GM18520 (cell line): Measurements from ENCODE around the gene ACOT9.
"Not testable (repeated sequence)": the region's sequence is repeated elsewhere in the genome, so short reads cannot be mapped to it uniquely, and the experiment has no call there.

Source experiments
- ATAC-seq: cut with Tn5 transposase; IDR thresholded peaks from one replicate; pipeline ENCODE4 v1.9.1; 2021; ENCODE audit not compliant: unreplicated experiment

The ACOT9 gene

GRCh38 chrX:23766650-23767551 lies 23.8 kb upstream of the ACOT9 start:
- no peak for ATAC-seq

GRCh38 chrX:23765868-23766267 lies 22.8 kb upstream of the ACOT9 start:
- ATAC-seq, result no peak

- no peak for ATAC-seq
These were observed 22.4 kb upstream of the ACOT9 start for GRCh38 chrX:23765449-23765848.

- no peak for ATAC-seq
These were observed 21.3 kb upstream of the ACOT9 start for GRCh38 chrX:23764188-23764984.

DNA sequence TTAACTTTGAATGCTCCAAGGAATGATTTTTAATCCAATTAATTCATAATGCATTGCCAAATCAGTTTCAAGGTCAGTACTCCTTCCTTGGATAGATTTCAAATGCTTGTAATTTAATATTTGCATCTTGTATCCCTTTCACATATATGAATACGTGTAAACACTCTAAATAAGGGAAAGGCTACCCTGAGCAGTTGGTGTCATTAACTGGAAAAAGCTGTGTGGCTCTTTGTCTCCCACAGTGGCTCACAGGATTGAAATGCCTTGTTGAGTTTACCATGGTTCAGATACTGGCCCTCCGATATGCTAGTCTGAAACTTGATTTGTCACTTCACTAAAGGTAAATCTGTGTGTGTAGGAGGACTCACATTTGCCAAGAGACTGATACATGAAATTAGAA lies 16.7 kb upstream of the ACOT9 start:
- no peak for ATAC-seq

DNA sequence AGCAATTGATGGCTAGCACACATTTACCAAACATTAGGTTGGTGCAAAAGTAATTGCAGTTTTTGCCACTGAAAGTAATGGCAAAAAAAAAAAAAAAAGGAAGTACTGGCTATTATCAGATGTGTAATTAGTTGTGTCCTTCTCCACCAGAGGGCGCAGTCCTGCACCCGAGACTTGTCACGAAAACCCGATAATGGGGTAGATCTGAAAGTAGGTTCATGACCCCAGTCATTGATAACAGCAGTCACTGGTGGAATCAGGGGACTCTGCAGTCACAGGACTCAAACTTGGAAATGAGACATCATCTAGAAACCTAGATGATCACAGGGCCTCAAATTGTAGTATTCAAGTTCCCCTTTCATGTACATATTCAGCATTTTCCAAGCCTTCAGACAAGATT lies 13.1 kb upstream of the ACOT9 start:
- peak; percentile 86 for ATAC-seq

DNA sequence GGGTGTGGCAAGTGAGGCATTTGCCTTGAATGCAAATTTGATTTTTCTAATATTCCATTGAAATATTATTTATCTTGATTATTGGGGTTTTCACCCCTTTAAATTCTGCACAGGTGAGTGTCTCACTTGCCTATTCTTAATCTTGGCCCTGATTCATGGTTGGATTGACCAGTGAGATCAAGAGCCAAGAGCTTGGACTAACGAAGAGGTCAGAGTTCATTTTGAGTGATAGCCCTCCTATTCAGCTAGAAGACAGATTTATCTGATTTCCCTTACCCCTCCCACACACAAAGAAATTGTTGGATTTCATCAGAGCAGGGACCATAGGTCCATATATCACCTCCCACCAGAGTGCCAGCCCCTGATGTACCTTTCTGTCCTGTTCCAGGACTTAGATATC lies 11.6 kb upstream of the ACOT9 start:
- ATAC-seq, result no peak

DNA sequence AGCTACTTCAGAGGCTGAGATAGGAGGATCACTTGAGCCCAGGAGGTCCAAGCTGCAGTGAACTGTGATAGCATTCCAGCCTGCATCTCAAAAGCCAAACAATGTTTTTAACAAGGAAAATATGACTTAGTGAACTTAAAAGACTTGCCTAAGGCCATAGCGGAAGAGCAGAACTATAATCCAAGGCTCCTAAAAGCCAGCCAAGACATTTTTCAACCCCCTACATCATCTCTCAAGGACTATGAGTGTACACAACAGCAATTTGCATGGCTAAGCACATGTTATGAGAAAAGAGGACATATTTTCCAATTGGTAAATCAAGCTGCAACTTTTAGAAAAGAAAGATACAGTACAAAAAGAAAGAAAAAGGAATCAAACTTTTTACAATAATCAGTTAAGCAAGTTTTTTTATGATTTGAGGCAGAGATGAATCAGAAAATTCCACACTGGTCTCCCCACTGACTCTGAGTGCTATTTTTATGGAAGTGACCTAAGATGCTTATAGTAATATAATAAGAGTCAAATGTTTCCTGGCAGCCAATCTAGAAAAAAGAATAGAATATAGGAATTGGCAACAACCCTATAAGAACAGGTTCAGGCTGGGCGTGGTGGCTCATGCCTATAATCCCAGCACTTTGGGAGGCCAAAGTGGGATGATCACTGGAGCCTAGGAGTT lies 9.8 kb upstream of the ACOT9 start:
- ATAC-seq, result no peak

- no peak for ATAC-seq
These were observed 6.5 kb upstream of the ACOT9 start for GRCh38 chrX:23749576-23749975.

- no peak for ATAC-seq
These were observed 6.1 kb upstream of the ACOT9 start for GRCh38 chrX:23749129-23749528.

GRCh38 chrX:23745786-23746185 lies 2.7 kb upstream of the ACOT9 start:
- ATAC-seq, result no peak

GRCh38 chrX:23743623-23743971 lies 521 bp upstream of the ACOT9 start:
- not testable (repeated sequence) for ATAC-seq

- no peak for ATAC-seq
These were observed 841 bp downstream of the ACOT9 start for GRCh38 chrX:23742174-23742696.

DNA sequence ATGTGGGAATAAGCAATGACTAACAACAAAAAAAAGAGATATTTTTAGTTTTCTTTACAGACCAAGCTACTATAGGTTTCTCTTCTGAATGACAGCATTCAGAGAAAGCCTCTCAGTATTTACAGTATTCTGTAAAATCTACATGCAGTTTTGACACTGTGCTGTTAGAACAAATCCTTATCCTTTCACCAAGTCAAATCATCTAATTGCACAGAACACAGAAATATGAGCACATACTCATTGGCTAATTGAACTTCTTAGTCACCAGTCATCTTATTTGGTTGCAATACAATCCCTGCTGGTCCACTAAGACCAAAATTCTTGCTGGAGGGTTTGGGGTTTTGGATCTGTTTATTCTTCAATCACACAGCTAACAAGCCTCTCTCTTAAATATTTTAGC lies 5.7 kb downstream of the ACOT9 start:
- ATAC-seq, result no peak

GRCh38 chrX:23736030-23736429 lies 7.0 kb downstream of the ACOT9 start:
- ATAC-seq, result no peak

- ATAC-seq, result peak; percentile 93
These were observed 10.4 kb downstream of the ACOT9 start for GRCh38 chrX:23732704-23733103.

GRCh38 chrX:23731951-23732350 lies 11.1 kb downstream of the ACOT9 start:
- no peak for ATAC-seq

GRCh38 chrX:23729214-23729613 lies 13.9 kb downstream of the ACOT9 start:
- no peak for ATAC-seq

GRCh38 chrX:23727206-23727605 lies 15.9 kb downstream of the ACOT9 start:
- ATAC-seq, result no peak

DNA sequence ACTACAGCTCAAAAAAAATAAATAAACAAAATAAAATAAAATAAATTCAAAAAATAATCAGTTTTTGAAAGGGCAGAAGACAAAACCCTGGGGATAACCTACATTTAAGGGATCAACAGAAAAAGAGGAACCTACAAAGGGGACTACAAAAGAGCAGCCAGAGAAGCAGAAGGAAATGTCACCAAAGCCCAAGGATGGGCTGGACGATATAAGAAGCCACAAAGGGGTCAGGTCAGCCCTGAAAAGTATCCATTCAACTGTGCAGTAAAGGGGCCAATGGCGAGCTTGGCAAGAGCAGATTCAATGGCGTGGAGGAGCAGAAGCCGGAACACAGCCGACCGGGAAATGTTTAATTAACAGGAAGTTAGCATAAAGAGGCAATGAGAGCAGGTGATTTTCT lies 16.9 kb downstream of the ACOT9 start:
- ATAC-seq, result no peak

GRCh38 chrX:23720117-23720677 lies 22.9 kb downstream of the ACOT9 start:
- no peak for ATAC-seq
